ENCODE data around the gene ARAP3. TPM values are rescaled to one million over a fixed set of nuclear protein-coding genes. Genes with fewer than 3 reads are reported as not detected.
"Not testable (repeated sequence)": the region's sequence is repeated elsewhere in the genome, so short reads cannot be mapped to it uniquely, and the experiment has no call there.

Gene ARAP3, protein sequence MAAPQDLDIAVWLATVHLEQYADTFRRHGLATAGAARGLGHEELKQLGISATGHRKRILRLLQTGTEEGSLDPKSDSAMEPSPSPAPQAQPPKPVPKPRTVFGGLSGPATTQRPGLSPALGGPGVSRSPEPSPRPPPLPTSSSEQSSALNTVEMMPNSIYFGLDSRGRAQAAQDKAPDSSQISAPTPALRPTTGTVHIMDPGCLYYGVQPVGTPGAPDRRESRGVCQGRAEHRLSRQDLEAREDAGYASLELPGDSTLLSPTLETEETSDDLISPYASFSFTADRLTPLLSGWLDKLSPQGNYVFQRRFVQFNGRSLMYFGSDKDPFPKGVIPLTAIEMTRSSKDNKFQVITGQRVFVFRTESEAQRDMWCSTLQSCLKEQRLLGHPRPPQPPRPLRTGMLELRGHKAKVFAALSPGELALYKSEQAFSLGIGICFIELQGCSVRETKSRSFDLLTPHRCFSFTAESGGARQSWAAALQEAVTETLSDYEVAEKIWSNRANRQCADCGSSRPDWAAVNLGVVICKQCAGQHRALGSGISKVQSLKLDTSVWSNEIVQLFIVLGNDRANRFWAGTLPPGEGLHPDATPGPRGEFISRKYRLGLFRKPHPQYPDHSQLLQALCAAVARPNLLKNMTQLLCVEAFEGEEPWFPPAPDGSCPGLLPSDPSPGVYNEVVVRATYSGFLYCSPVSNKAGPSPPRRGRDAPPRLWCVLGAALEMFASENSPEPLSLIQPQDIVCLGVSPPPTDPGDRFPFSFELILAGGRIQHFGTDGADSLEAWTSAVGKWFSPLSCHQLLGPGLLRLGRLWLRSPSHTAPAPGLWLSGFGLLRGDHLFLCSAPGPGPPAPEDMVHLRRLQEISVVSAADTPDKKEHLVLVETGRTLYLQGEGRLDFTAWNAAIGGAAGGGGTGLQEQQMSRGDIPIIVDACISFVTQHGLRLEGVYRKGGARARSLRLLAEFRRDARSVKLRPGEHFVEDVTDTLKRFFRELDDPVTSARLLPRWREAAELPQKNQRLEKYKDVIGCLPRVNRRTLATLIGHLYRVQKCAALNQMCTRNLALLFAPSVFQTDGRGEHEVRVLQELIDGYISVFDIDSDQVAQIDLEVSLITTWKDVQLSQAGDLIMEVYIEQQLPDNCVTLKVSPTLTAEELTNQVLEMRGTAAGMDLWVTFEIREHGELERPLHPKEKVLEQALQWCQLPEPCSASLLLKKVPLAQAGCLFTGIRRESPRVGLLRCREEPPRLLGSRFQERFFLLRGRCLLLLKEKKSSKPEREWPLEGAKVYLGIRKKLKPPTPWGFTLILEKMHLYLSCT (N-terminal part only)
- 10 to 100 TPM; 19.8 to 24.4 (median 20.9) TPM for polyA plus RNA-seq (ENCODE audit: insufficient read length in 4 of 4)

DNA sequence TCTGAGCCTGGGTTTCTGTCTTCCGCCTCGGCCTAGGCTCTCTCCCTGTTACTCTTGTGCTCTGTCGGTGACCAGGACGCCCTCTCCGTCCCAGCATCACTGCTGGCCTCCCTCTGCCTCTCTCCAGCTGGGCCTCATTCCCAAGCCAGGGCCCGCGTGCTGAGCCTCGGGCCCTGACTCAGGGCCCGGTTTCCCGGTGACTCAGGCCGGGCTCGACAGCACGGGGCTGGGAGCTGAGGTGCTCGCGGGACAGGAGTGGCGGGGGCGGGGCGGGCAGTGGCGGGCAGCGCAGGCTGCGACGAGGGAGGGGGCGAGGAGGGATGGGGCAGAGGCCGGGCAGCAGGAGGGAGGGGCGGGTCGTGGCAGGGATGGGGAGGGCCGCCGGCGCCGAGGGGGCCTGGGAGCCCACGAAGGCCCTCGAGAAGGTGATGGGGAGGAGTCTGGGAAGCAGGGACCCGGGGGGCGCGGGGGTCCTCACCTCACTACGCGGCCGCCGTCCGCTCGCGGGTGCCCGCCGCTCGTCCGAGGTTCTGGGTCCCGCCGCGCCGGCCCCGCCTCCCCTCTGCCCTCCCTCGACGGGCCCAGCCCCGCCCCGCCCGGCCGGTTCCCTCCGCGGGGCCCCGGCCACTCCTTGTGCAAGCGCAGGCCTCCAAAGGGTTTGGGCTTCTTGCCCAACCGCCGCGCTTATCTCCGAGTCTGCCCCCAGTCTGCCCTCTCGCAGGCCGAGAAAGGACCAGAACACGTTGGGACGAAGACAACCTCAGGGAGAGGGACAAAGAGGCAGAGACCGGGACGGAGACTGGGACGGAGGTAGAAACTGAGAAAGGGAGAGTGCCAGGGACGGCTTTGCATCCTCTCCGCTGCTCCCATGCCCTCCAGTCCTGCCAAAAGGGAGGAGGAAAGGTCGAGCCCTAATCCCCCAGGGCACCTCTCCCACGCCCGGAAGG, at the start of gene ARAP3:
Gene ARAP3 (minus strand): TSS at position 536 of the 947 bp plus-strand sequence. CDS start 1,744 bp downstream, outside the sequence.
- no peak for DNase-seq (ENCODE audit: low read depth in 4 of 4, low spot score in 3 of 4)

DNA sequence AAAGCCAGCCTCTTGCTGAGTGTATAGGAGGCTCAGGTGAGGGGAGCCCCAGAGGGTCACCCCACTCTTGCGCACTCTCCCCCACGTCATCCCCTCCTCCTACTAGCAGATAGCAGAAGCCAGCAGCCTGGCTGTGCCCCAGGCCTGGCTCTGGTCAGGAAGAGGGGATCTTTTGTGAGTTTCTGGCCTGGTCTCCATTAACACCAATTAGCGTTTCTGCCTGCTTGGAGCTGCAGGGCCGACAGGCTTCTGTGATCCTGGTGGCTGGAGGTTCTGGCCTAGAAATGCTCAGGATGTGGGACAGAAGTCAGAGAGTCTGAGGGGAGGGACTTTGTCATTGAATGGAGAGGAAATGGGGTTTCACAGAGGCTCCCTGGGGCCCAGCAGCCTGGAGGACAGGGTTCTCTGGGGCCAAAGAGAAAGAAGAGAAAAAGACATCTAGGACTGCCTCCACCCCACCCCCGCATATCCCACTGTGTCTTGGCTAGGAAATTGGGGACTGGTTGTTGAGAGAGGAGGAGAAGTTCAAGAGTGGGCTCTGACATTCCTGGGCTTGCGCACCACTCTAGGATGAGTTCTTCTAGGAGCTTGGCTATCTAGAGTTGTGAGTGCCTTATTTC, 47.5 kb upstream of the ARAP3 start:
- DNase-seq (ENCODE audit: low read depth in 4 of 4, low spot score in 3 of 4), result no peak

DNA sequence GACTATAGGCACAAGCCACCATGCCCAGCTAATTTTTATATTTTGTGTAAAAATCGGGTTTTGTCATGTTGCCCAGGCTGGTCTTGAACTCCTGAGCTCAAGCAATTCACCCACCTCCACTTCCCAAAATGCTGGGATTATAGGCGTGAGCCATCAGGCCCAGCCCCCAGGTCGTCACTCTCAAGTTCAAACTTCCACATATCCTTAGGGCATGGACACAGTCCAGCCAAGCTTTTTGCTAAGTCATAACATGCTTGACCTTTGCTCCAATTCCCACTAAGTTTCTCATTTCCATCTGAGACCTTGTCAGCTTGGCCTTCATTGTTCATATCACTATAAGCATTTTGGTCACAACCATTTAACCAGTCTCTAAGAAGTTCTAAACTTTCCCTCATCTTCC, 43.9 kb upstream of the ARAP3 start:
- no peak for DNase-seq (ENCODE audit: low read depth in 4 of 4, low spot score in 3 of 4)

DNA sequence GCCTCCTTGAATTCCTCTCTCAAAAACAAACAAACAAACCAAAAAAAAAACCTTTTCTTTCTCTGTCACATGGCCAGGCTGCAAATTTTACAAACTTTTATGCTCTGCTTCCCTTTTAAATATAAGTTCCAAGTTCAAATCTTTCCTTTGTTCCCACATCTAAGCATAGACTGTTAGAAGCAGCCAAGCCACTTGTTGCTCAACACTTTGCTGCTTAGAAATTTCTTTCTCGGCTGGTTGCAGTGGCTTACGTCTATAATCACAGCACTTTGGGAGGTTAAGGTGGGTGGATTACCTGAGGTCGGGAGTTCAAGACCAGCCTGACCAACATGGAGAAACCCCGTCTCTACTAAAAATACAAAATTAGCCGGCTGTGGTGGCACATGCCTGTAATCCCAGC, 43.1 kb upstream of the ARAP3 start:
- not testable (repeated sequence) for DNase-seq (ENCODE audit: low read depth in 4 of 4, low spot score in 3 of 4)

DNA sequence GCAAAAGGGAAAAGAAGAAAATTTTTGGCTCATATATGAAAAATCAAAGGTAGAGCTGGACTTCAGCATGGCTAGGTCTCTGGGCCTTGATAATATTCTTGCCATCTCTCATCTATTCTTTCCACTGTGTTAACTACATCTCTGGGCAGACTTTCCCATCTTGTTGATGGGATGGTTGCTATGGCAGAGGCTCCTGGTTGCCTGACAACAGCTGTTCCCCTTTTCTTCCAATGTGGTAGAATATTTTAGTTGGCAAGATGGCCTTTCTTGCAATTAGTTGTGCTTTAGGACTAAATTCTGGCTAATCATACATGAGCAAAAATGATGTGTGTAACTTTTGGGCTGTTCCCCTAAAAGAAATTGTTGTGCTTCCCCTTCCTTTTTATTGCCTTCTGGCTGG, 40.2 kb upstream of the ARAP3 start:
- DNase-seq (ENCODE audit: low read depth in 4 of 4, low spot score in 3 of 4), result no peak

DNA sequence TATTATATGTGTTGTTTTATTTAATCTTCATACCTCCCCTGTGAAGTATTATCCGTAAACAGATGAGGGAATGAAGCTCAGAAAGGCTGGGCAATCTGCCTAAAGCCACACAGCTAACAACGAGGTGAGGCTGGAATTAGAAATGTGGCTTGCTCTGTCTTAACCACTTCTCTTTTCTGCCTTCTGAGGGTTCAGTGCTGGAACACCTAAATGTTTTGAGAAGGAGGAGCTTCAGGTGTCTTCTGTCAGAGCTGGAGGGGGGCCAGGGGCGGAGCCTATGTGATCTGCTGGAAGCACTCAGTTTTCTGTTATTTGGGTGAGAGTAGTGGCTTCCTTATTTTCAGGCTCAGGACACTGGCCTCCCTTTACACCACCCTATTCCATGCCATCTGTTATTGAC, 35.0 kb upstream of the ARAP3 start:
- no peak for DNase-seq (ENCODE audit: low read depth in 4 of 4, low spot score in 3 of 4)

DNA sequence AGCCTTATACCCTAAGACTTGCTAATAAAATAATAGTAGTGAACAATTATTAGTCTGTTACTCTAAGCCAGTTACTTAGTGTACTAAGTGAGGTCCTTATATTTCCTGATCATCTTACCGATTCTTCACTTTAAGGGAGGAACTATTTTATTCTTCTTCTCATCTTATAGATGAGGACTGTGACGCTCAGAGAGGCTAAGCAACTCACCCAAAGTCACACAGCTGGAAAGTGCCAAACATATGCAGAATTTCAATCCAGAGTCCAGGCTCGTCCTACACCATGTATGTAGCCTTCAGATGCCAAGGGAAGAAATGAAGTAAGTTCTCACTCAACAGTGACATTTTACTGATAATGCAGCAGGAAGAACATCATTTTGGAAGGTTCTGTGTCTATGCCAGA, 34.4 kb upstream of the ARAP3 start:
- DNase-seq (ENCODE audit: low read depth in 4 of 4, low spot score in 3 of 4), result no peak

DNA sequence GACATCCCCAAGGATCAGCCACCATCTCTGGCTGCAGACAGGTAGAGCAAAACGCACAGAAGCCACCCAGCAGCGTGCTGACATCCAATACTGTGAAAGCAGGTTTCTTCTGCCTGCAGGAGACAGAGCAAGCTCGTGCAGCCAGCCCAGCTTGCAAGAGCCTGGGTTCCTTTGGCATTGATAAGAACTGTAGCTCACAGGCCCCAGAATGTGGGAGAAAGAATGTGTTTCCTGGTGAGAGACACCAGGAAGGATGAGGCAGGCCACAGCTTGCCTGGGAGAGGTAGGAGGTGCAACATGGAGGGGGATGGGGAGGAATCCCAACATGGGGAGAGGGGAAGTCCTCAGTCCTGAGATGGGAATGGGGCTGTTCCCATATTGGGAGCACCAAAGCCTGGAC, 34.0 kb upstream of the ARAP3 start:
- no peak for DNase-seq (ENCODE audit: low read depth in 4 of 4, low spot score in 3 of 4)

DNA sequence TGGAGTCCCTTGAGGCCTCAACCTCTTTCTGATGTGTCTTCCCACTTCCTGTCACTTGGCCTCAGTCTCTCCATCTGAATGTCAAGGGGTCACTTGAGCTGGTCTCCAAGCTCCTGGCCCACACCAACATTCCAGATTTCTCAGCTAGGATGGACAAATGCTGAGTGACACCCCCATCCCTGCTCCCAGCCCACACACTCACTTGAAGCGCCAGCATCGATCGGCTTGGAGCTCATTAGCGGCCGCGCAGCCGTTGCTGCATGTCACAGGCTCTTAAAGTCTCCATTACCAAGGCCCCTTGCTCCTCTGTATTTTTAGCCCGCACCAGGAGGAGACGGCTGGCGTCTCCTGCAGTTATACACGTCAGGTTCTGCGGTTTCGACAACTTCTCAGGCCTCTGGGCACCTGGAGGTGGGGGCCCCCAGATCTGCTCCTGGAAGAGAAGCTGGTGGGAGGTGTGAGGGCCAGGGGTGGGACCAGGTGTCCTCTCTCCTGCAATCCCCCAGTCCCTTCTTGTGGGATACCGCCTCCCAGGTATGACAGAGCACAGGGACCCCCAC, 33.4 kb upstream of the ARAP3 start:
- DNase-seq (ENCODE audit: low read depth in 4 of 4, low spot score in 3 of 4), result no peak

DNA sequence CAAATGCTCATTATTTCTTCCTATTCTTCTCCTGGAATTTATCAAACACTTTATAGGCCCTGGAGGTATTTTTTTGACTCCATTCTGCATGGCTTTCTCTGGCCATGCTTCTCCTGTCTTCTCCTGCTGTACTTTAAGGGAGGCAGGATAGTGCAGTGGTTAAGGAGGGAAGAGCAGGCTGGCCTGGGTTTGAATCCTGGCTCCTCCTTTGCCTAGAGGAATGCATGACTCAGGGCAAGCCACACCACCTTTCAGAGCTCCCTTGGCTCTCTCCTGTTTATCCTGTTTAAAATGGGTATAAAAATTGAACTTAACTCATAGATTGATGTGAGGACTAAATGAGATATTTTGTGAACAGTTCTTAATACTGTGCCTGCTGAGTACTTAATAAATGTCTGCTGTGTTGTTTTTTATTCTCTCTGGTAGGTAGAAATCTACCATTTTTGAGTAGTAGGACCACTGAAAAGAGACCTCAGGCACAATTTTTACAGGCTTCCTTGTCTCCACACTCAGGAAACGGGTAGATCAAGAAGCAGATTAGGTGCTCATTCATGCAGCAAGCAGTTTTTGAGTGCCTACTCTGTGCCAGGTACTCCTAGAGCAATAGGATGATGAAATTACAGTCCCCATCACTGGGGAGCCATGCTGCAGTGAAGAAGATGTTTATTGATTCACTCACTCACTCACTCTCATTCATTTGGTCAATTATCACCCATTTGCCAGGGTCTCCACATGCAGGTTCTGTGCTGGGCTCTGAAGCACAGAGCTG, 32.7 kb upstream of the ARAP3 start:
- no peak for DNase-seq (ENCODE audit: low read depth in 4 of 4, low spot score in 3 of 4)

DNA sequence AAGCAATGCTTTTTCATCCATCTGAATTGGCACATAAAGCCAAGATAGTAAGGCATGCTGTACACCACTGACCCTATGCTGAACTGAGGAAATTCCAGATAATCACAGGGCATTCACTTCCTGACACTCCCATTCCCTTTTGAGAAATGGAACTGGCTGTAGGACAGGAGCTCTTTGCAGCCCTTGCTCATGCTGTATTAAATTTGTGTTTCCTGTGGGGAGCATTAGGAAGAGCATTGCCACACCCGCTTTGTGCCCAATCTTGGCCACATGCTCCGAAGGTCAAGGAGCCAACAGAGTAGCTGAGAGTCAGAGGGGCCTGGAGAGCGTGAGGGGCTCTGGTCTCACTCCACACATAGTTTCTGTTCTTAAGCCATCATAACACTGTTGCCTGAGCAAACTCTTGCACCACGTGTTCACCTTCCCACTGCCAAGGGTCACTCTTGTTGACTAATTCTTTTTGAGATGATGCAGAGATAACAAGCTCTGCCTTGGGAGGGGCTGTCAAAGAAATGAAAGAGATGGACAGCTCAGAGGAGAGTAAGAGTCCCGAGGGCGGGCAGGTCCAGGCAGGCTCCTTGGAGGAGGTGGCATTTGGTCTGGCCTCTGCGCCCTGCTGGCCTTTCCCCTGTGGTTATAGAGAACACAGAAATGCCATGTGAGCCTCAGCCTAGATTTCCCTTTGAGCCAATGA, 31.7 kb upstream of the ARAP3 start:
- DNase-seq (ENCODE audit: low read depth in 4 of 4, low spot score in 3 of 4), result no peak

DNA sequence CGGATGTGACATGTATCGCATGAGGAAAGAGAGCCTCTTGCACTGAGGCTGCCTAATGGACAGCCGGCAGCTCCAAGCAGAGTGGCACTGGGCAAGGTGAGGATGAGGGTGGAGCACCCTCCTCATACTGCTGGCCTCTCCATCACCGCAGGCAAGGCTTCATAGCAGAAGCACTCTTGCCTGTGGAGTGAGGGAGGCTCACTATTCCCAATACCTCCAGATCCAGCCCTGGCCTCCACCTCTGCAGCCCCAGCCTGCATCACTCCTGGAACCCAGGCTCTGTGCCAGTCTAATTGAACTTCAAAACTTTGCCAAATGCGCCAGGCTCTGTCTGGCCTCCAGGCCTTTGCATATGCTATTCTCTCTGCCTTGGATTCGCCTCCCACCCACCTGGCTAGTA, 29.7 kb upstream of the ARAP3 start:
- no peak for DNase-seq (ENCODE audit: low read depth in 4 of 4, low spot score in 3 of 4)

DNA sequence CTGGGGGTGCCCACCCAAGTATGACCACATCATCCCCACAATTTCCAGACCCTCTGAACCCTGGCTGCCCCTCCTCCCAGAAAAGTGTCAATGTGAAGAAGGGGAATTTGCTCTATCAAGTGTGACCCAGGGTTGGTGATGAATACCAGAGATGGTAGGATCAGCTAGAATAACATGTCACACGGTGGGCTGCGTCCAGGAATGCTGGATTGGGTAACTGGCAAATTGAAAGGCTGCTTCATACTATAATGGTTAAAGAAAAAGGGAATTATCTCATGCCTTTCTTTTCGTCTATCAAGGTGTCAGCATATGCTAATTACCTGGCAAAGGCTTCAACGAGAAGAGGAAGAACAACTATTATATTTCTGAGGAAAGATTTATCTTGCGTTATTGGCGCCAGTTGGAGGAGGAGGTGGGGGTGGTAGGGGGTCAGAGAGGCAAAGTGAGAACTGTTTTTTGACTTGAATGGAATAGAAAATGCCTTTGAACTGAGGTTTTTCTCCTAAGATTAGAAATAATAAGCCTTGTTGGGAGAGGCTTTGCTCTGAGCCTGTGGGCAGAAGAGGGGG, 27.8 kb upstream of the ARAP3 start:
- no peak for DNase-seq (ENCODE audit: low read depth in 4 of 4, low spot score in 3 of 4)

DNA sequence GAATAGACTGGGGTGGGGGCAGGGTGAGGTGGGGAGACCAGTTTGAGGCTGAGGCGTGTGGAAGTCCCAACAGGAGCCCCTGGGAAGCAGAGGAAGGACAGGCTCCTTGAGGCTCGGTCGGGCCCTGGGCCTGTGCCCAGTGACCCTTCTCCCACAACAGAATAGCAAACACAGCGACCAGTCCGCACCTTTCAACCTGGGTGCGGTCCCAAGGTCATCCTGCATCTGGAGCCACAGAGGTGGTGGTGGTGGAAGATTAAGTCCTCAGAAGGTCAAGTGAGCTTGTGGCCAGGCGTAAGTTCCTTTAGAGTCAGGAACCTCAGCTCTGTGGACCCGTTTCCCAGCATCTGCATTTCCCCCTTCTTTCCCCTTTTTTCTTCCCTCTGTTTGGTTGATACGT, 26.0 kb upstream of the ARAP3 start:
- no peak for DNase-seq (ENCODE audit: low read depth in 4 of 4, low spot score in 3 of 4)

DNA sequence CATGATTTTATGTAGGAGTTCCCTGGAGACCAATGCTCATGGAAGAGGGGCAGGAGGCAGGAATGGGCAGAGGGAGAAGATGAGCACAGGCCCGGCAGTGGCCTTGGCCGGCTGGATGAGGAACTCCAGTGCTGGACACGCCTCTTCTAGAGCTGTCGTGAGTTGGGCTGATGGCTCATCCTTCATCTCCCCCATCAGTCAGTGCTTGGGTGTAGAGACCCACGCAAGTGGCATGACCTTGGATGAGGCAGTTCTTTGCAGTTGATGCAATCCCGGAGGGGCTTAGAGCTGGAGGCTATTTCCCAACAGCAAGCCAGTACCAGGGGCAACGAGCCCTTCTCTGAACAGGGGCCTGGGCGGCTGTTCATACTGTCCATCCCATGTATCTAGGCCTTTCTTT, 25.5 kb upstream of the ARAP3 start:
- no peak for DNase-seq (ENCODE audit: low read depth in 4 of 4, low spot score in 3 of 4)

DNA sequence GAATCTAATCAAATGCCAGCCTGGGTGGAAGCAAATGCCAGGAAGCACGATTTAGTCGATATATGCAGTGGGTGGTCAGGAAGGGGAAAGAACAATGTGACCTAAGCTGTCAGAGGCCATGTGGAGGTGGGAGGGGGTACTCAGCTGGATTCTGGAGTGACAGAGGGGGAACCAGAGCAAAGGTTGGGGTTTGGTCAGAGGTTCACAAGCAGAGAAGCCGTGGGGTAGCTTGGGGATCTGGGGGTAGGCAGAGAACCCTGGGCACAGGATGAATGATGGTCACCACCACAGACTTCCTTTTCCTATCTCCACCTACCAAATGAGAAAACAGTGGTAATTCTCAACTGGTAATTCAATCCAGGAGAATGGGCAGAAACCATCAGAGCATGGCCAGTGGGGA, 24.1 kb upstream of the ARAP3 start:
- DNase-seq (ENCODE audit: low read depth in 4 of 4, low spot score in 3 of 4), result no peak

DNA sequence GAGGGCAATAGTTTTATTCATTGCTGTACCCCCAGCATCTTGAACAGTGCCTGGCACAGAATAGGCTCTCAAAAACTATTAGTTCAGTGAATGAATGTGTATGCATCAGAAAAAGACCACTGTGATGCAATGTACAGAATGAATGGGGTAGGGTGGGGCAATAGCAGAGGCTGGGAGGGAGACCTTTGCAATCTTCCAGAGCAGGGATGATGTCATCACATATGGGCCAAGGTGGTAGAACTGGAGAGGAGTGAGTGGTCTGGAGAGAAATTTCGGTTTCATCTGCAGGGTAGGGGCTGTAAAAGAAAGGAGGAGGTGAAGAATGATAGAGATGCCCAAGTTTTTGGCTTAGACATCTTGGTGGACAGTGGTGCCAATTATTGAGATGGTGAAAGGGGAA, 23.4 kb upstream of the ARAP3 start:
- DNase-seq (ENCODE audit: low read depth in 4 of 4, low spot score in 3 of 4), result no peak

Data from right renal pelvis (tissue), 4 donors.